K562 (cell line): ENCODE results near the gene SLBP. TPM values are rescaled to one million over a fixed set of nuclear protein-coding genes. Genes with fewer than 3 reads are reported as not detected.

Experiments
- ATAC-seq: fragments of 200-7000 bp; cut with Tn5 transposase; 3 replicates; pipeline ENCODE4 v1.9.1; 2020; ENCODE audit warnings: moderate library complexity
- BruUV-seq: library from RNA; stranded (reverse); fragments of 400-500 nt; replicated peaks from 2 replicates; lab custom pipeline; 2021; lab: Mats Ljungman, UMichigan
- CTCF ChIA-PET: fragments of 300-600 bp; formaldehyde crosslinking; extraction: SDS; loops from one replicate; lab custom pipeline; 2021; ENCODE audit warnings: low intra/inter-chr PET ratio; lab: Yijun Ruan, JAX
- POLR2A ChIA-PET: fragments of 300-600, 350-650 bp; sonication (Branson Sonifier 250); formaldehyde crosslinking; extraction: SDS; loops from one replicate; lab custom pipeline; 2021; ENCODE audit warnings: antibody characterized with exemption, inconsistent platforms; lab: Yijun Ruan, JAX
- DNase-seq, 4 experiments: peaks; one replicate each; pipeline versions ENCODE4 v3.0.0 to v3.0.0-alpha.2; 2011 to 2018; ENCODE audit warnings: low spot score in 3 of 4, mixed read lengths in 3 of 4; ENCODE audit errors: extremely low read depth in 1 of 4
- FAIRE-seq: peaks from 2 replicates; lab custom pipeline; 2011; peaks lifted over from hg19 to GRCh38; lab: Jason Lieb, UNC
- H2AFZ ChIP-seq: 2 replicates; pipeline ENCODE4 v1.6.0; 2011; ENCODE audit warnings: low read depth, low read length, control low read depth, inconsistent platforms
- H3K27ac ChIP-seq: fragments of 200-600 bp; 3 replicates; pipeline ENCODE4 v1.8.0; 2011; ENCODE audit warnings: low read depth, mild to moderate bottlenecking, control low read depth, inconsistent platforms, low read length, moderate library complexity, mixed read lengths; ENCODE audit errors: extremely low read depth
- H3K27me3 ChIP-seq, 2 experiments: fragments of 300-600 bp in 1 of 2; 2 replicates in 1 of 2; 3 replicates in 1 of 2; pipeline versions ENCODE4 v1.6.0 to v1.8.0; 2011; ENCODE audit warnings: inconsistent platforms in 2 of 2, low read length in 2 of 2, mild to moderate bottlenecking in 1 of 2, mixed read lengths in 1 of 2, moderate library complexity in 1 of 2; ENCODE audit not compliant: control insufficient read depth in 2 of 2, insufficient read depth in 2 of 2
- H3K36me3 ChIP-seq: fragments of 300-600 bp; 3 replicates; pipeline ENCODE4 v1.8.0; 2011; ENCODE audit warnings: mild to moderate bottlenecking, low read length, inconsistent platforms; ENCODE audit not compliant: control insufficient read depth, insufficient read depth
- H3K4me1 ChIP-seq, 2 experiments: fragments of 200-600 bp in 1 of 2; replicated peaks in 1 of 2; 2 replicates in 1 of 2; 3 replicates in 1 of 2; pipeline versions ENCODE4 v1.5.1 to v1.8.0; 2011; ENCODE audit warnings: inconsistent platforms in 2 of 2, low read length in 2 of 2, mild to moderate bottlenecking in 1 of 2, mixed read lengths in 1 of 2, moderate library complexity in 1 of 2; ENCODE audit not compliant: control insufficient read depth in 2 of 2, insufficient read depth in 2 of 2
- H3K4me2 ChIP-seq: 2 replicates; pipeline ENCODE4 v1.6.1; 2011; ENCODE audit warnings: low read length, control low read depth, inconsistent platforms, mixed read lengths; ENCODE audit not compliant: insufficient read depth
- H3K4me3 ChIP-seq: fragments of 200-600 bp; sonication (generic), shearing (Covaris generic); 2 replicates; pipeline ENCODE4 v1.5.1; 2016; ENCODE audit warnings: control low read depth, inconsistent platforms
- H3K79me2 ChIP-seq: fragments of 200-600 bp; 3 replicates; pipeline ENCODE4 v1.8.0; 2011; ENCODE audit warnings: low read length, inconsistent platforms; ENCODE audit not compliant: control insufficient read depth, insufficient read depth
- H3K9ac ChIP-seq, 2 experiments: 2 replicates each; pipeline versions ENCODE4 v1.6.0 to v1.6.1; 2011; ENCODE audit warnings: low read depth in 2 of 2, low read length in 2 of 2, control low read depth in 1 of 2, inconsistent platforms in 1 of 2, mild to moderate bottlenecking in 1 of 2, mixed read lengths in 1 of 2; ENCODE audit not compliant: insufficient read depth in 1 of 2
- H3K9me1 ChIP-seq: one replicate; pipeline ENCODE4 v1.6.0; 2011; ENCODE audit warnings: inconsistent platforms, mild to moderate bottlenecking, low read length, moderate library complexity; ENCODE audit not compliant: control insufficient read depth, insufficient read depth
- H3K9me3 ChIP-seq: replicated peaks from 2 replicates; pipeline ENCODE4 v1.5.1; 2011; ENCODE audit warnings: low read depth, low read length, inconsistent platforms; ENCODE audit not compliant: control insufficient read depth, insufficient read depth
- H4K20me1 ChIP-seq: replicated peaks from 2 replicates; pipeline ENCODE4 v1.6.1; 2011; ENCODE audit warnings: low read length, inconsistent platforms, mixed read lengths; ENCODE audit not compliant: control insufficient read depth, insufficient read depth
- CBFA2T3 ChIP-seq: fragments of 450-650 bp; IDR thresholded peaks from 2 replicates; pipeline ENCODE4 v1.6.1; 2017
- MAZ ChIP-seq, 2 experiments: fragments of 450-650 bp in 1 of 2; sonication (generic) in 1 of 2; formaldehyde crosslinking; IDR thresholded peaks in 1 of 2; conservative IDR thresholded peaks in 1 of 2; 2 replicates each; pipeline versions ENCODE4 v1.4.0 to v1.5.0; 2020; ENCODE audit warnings: mild to moderate bottlenecking in 1 of 2, missing genetic modification reagents in 1 of 2
- NBN ChIP-seq: fragments of 450-650 bp; IDR thresholded peaks from 2 replicates; pipeline ENCODE4 v1.6.1; 2016; ENCODE audit warnings: low read depth, mild to moderate bottlenecking
- PKNOX1 ChIP-seq: fragments of 450-650 bp; IDR thresholded peaks from 2 replicates; pipeline ENCODE4 v1.6.1; 2016
- PPARD ChIP-seq: fragments of 250-450 bp; sonication (Bioruptor Pico); IDR thresholded peaks from 2 replicates; pipeline ENCODE4 v1.8.0; 2022; ENCODE audit warnings: inconsistent platforms, mild to moderate bottlenecking, moderate library complexity
- PTRF ChIP-seq: fragments of 450-650 bp; IDR thresholded peaks from 2 replicates; pipeline ENCODE4 v1.6.1; 2016; ENCODE audit warnings: mild to moderate bottlenecking, missing genetic modification characterization, missing compliant biosample characterization
- PYGO2 ChIP-seq: fragments of 450-650 bp; IDR thresholded peaks from 2 replicates; pipeline ENCODE4 v1.6.1; 2016; ENCODE audit warnings: mild to moderate bottlenecking, missing genetic modification characterization, moderate library complexity, missing compliant biosample characterization
- U2AF1 ChIP-seq: fragments of 200-400 bp; formaldehyde crosslinking; optimal IDR thresholded peaks from 2 replicates; pipeline ENCODE3; 2017; ENCODE audit warnings: mild to moderate bottlenecking, low read depth, low read length, moderate library complexity
- ZNF778 ChIP-seq: fragments of 450-650 bp; formaldehyde crosslinking; IDR thresholded peaks from 2 replicates; pipeline ENCODE4 v1.4.0; 2020; ENCODE audit warnings: mild to moderate bottlenecking, moderate library complexity
- WGBS: fragments of 100-300 bp; shearing (Covaris generic); methylation state at CpG from one replicate; pipeline ENCODE4 v1.1.6; 2016; ENCODE audit warnings: low coverage, mixed read lengths; ENCODE audit not compliant: insufficient coverage; ENCODE audit errors: missing lambda C conversion rate; 5-methylcytosine and 5-hydroxymethylcytosine counted together
- in situ Hi-C: fragments of 300-500 bp; cut with MboI; formaldehyde crosslinking; loops from 4 replicates; pipeline ENCODE4 v1.15.0; 2018; ENCODE audit warnings: inconsistent platforms, mixed read lengths
- intact Hi-C: fragments of 100-400 bp; cut with micrococcal nuclease; formaldehyde crosslinking; loops from 2 replicates; pipeline ENCODE4 v1.14.2; 2022
- polyA plus RNA-seq, 8 experiments: library from polyadenylated mRNA; depleted of rRNA in 4 of 8; stranded (reverse) in 5 of 8; unstranded in 3 of 8; fragments of >200 nt; fragmentation: Nextera tagmentation in 2 of 8; fragmentation: Illumina TruSeq in 1 of 8; extraction: Ambion mirVana in 2 of 8; extraction: Trizol in 1 of 8; gene quantifications; 2 replicates each; pipeline versions ENCODE4 v1.2.1 to v1.2.3, GENCODE V29; 2011 to 2014; ENCODE audit warnings: inconsistent platforms in 1 of 8, missing spikeins in 1 of 8
- total RNA-seq, 7 experiments: library from RNA; depleted of rRNA in 6 of 7; stranded (reverse); fragments of >200 nt in 6 of 7; fragmentation: Illumina TruSeq in 2 of 7; extraction: Trizol in 2 of 7; gene quantifications; 2 replicates each; pipeline versions ENCODE4 v1.2.1 to v1.2.3, GENCODE V29; 2011 to 2021; ENCODE audit warnings: low replicate concordance in 1 of 7
- TF ChIP-seq, protein P1 (sequence below): fragments of 450-650 bp; IDR thresholded peaks from 2 replicates; pipeline ENCODE4 v1.6.1; 2016; ENCODE audit warnings: borderline replicate concordance

SLBP gene
- total and polyA plus RNA-seq, 9 of the 15 experiments (the other 6 are each of a cell fraction or from before 2014, with no cell fraction given) = 49.4 to 221 (median 162) TPM

- Histone ChIP-seq H2AFZ (no peak overlapping the region), H3K9ac (peak overlapping the region in 1 of 2 experiments; percentile 69; a peak in 1 of 4 replicates), H3K9me1 (no peaks in the 10 kb centered on the region), H3K79me2 (no peaks in the 10 kb centered on the region), H4K20me1 (no peaks in the 10 kb centered on the region), H3K27me3 (no peaks in the 10 kb centered on the region), H3K27ac (no peak overlapping the region), H3K4me2 (no peak overlapping the region), H3K4me3 (no peak overlapping the region), H3K36me3 (no peaks in the 10 kb centered on the region)
- DNase-seq (no peak), ATAC-seq (no peak)
- WGBS = 42% methylated on average over 9 of the region's 9 CpGs
- CTCF ChIA-PET = no interaction called here
- no TSS peak for BruUV-seq
- POLR2A ChIA-PET = interaction anchor here (1.0 to 1.1 kb wide), 2 partner anchors 15 to 259 kb away, joined by 3 read pairs; no protein-coding TSS in a partner anchor
- intact Hi-C loops = no loop called here
- TF ChIP-seq PKNOX1 (peak; percentile 79), CBFA2T3 (no peak)
- TF ChIP-seq, all 486 proteins: peak for 1
- no peak for FAIRE-seq
- in situ Hi-C loops = no loop called here
- H3K9me3 ChIP-seq = no peaks in the 10 kb centered on the region
- peaks cover 15 to 50% of the 10 kb centered on the region in 2 experiments for H3K4me1 ChIP-seq
These were observed 37.4 kb downstream of the SLBP start for GRCh38 chr4:1674682-1675081.

DNA sequence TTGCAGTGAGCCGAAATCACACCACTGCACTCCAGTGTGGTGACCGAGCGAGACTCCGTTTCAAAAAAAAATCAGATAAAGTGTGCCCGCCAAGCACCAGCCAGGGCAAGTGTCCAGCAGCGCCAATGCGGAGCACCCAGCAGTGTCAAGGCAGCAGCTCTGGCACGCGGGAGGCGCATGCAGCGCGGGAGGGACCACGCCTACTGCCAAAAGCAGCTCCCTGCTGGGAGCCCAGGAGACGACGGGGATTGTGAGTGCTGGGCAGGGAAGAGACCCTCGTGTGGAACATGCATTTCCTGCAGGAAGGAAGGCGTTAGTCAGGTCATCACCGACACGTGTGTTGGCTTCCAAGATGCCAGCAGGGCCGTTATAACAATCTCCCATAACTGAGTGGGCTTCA lies 38.4 kb downstream of the SLBP start:
- Histone ChIP-seq H4K20me1 (no peaks in the 10 kb centered on the region), H3K4me1 (peaks cover 15 to 52% of the 10 kb centered on the region in 2 experiments), H3K27me3 (no peaks in the 10 kb centered on the region), H3K9ac (peak overlapping the region in 1 of 2 experiments; percentile 31; a peak in 1 of 4 replicates), H3K36me3 (no peaks in the 10 kb centered on the region), H2AFZ (no peak overlapping the region), H3K4me3 (no peak overlapping the region), H3K9me3 (no peaks in the 10 kb centered on the region), H3K4me2 (no peak overlapping the region), H3K79me2 (no peaks in the 10 kb centered on the region), H3K9me1 (no peaks in the 10 kb centered on the region), H3K27ac (no peak overlapping the region)
- intact Hi-C loops = no loop called here
- 52% methylated on average over 20 of the region's 20 CpGs for WGBS
- BruUV-seq = no TSS peak
- ATAC-seq = no peak
- ChIA-PET POLR2A (interaction anchor here (1.0 kb wide), 1 partner anchor 14 kb away, joined by 3 read pairs; no protein-coding TSS in a partner anchor), CTCF (no interaction called here)
- no peak for DNase-seq
- in situ Hi-C loops = no loop called here
- FAIRE-seq = no peak
- TF ChIP-seq, protein P1, sequence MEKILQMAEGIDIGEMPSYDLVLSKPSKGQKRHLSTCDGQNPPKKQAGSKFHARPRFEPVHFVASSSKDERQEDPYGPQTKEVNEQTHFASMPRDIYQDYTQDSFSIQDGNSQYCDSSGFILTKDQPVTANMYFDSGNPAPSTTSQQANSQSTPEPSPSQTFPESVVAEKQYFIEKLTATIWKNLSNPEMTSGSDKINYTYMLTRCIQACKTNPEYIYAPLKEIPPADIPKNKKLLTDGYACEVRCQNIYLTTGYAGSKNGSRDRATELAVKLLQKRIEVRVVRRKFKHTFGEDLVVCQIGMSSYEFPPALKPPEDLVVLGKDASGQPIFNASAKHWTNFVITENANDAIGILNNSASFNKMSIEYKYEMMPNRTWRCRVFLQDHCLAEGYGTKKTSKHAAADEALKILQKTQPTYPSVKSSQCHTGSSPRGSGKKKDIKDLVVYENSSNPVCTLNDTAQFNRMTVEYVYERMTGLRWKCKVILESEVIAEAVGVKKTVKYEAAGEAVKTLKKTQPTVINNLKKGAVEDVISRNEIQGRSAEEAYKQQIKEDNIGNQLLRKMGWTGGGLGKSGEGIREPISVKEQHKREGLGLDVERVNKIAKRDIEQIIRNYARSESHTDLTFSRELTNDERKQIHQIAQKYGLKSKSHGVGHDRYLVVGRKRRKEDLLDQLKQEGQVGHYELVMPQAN = no peak
- no peak for TF ChIP-seq MAZ (CRISPR knock-in tag; conservative IDR thresholded peaks at IDR 0.05 in 1 of 2, IDR thresholded peaks at IDR 0.05 in 1 of 2)
- TF ChIP-seq NBN = no peak
- TF ChIP-seq PTRF (tag) = no peak
- TF ChIP-seq U2AF1 = no peak
- TF ChIP-seq PYGO2 (tag) = no peak
- TF ChIP-seq ZNF778 = no peak
- no peak for TF ChIP-seq PPARD
